SK-N-SH (cell line): Measurements from ENCODE around the gene CARM1. TPM values are rescaled to one million over a fixed set of nuclear protein-coding genes. Genes with fewer than 3 reads are reported as not detected.

Source experiments
- CTCF ChIA-PET: fragments of 300-600, 350-600 bp; formaldehyde crosslinking; extraction: SDS; loops from one replicate; lab custom pipeline; 2021; lab: Yijun Ruan, JAX
- POLR2A ChIA-PET: fragments of 350-600 bp; sonication (Branson Sonifier 250); formaldehyde crosslinking; extraction: SDS; loops from one replicate; lab custom pipeline; 2020; ENCODE audit warnings: antibody characterized with exemption, inconsistent platforms; lab: Yijun Ruan, JAX
- DNase-seq: peaks from one replicate; pipeline ENCODE4 v3.0.0; 2012
- H2AFZ ChIP-seq: fragments of 200-600 bp; sonication (generic); 2 replicates; pipeline ENCODE4 v1.8.1; 2016; ENCODE audit warnings: antibody characterized with exemption, mild to moderate bottlenecking, low read depth
- H3F3A ChIP-seq: fragments of 200-600 bp; sonication (generic); replicated peaks from 2 replicates; pipeline ENCODE3; 2016; ENCODE audit warnings: antibody characterized with exemption, mild to moderate bottlenecking; ENCODE audit not compliant: insufficient read depth
- H3K27ac ChIP-seq, 2 experiments: fragments of 200-500 bp in 1 of 2; fragments of 200-600 bp in 1 of 2; sonication (Bioruptor generic) in 1 of 2; sonication (generic), shearing (Covaris generic) in 1 of 2; 2 replicates each; pipeline versions ENCODE4 v1.5.1 to v1.6.1; 2014 to 2016; ENCODE audit warnings: low read depth in 2 of 2, inconsistent platforms in 1 of 2, low read length in 1 of 2, mild to moderate bottlenecking in 1 of 2, mixed read lengths in 1 of 2
- H3K27me3 ChIP-seq: fragments of 200-600 bp; sonication (generic), shearing (Covaris generic); 2 replicates; pipeline ENCODE4 v1.6.1; 2016; ENCODE audit warnings: mixed run types; ENCODE audit not compliant: insufficient read depth
- H3K36me3 ChIP-seq, 2 experiments: fragments of 200-500 bp in 1 of 2; fragments of 200-600 bp in 1 of 2; sonication (Bioruptor generic) in 1 of 2; sonication (generic) in 1 of 2; replicated peaks in 1 of 2; 2 replicates each; pipeline versions ENCODE3 to v1.5.1; 2014 to 2016; ENCODE audit warnings: low read length in 1 of 2, mild to moderate bottlenecking in 1 of 2; ENCODE audit not compliant: insufficient read depth in 2 of 2, control insufficient read depth in 1 of 2
- H3K4me1 ChIP-seq, 2 experiments: fragments of 200-500 bp in 1 of 2; fragments of 200-600 bp in 1 of 2; sonication (Bioruptor generic) in 1 of 2; sonication (generic), shearing (Covaris generic) in 1 of 2; 2 replicates each; pipeline versions ENCODE4 v1.5.1 to v1.6.1; 2014 to 2016; ENCODE audit warnings: low read depth in 1 of 2, low read length in 1 of 2, mixed run types in 1 of 2; ENCODE audit not compliant: insufficient read depth in 2 of 2, control insufficient read depth in 1 of 2
- H3K4me2 ChIP-seq: fragments of 200-600 bp; sonication (generic), shearing (Covaris generic); 2 replicates; pipeline ENCODE4 v1.6.1; 2017; ENCODE audit warnings: mixed run types
- H3K4me3 ChIP-seq, 2 experiments: fragments of 200-500 bp in 1 of 2; fragments of 200-600 bp in 1 of 2; sonication (Bioruptor generic) in 1 of 2; sonication (generic), shearing (Covaris generic) in 1 of 2; 2 replicates each; pipeline versions ENCODE4 v1.5.1 to v1.8.1; 2014 to 2016; ENCODE audit warnings: low read depth in 2 of 2, inconsistent platforms in 1 of 2, low read length in 1 of 2, mild to moderate bottlenecking in 1 of 2, mixed read lengths in 1 of 2, moderate library complexity in 1 of 2
- H3K79me2 ChIP-seq: fragments of 200-600 bp; sonication (generic); 2 replicates; pipeline ENCODE4 v1.8.1; 2017; ENCODE audit warnings: mild to moderate bottlenecking; ENCODE audit not compliant: insufficient read depth
- H3K9ac ChIP-seq: fragments of 200-600 bp; sonication (generic); 2 replicates; pipeline ENCODE4 v1.6.1; 2017; ENCODE audit warnings: mixed run types
- H3K9me2 ChIP-seq: fragments of 200-600 bp; sonication (generic); 2 replicates; pipeline ENCODE4 v1.6.1; 2017; ENCODE audit warnings: mixed run types
- H3K9me3 ChIP-seq: fragments of 200-600 bp; sonication (generic); 2 replicates; pipeline ENCODE4 v1.6.1; 2017; ENCODE audit warnings: mixed run types, mild to moderate bottlenecking, moderate library complexity
- H4K20me1 ChIP-seq: fragments of 200-600 bp; sonication (generic); 2 replicates; pipeline ENCODE4 v1.6.1; 2017; ENCODE audit warnings: mild to moderate bottlenecking, mixed run types; ENCODE audit not compliant: insufficient read depth
- CHD2 ChIP-seq: fragments of 150-350 bp; IDR thresholded peaks from 2 replicates; pipeline ENCODE4 v1.6.1; 2018; ENCODE audit warnings: low read length; ENCODE audit not compliant: partially characterized antibody
- ELF1 ChIP-seq: IDR thresholded peaks from 2 replicates; pipeline ENCODE4 v1.4.0; 2012
- EZH2phosphoT487 ChIP-seq: fragments of 200-600 bp; sonication (generic); IDR thresholded peaks from 2 replicates; pipeline ENCODE4 v1.6.1; 2017; ENCODE audit warnings: low read depth, mixed run types, mild to moderate bottlenecking, antibody characterized with exemption, moderate library complexity, borderline replicate concordance
- FOSL2 ChIP-seq: IDR thresholded peaks from 2 replicates; pipeline ENCODE4 v1.4.0; 2012; ENCODE audit warnings: low read depth, mild to moderate bottlenecking, moderate library complexity, borderline replicate concordance
- FOXM1 ChIP-seq: IDR thresholded peaks from 2 replicates; pipeline ENCODE4 v1.4.0; 2012; ENCODE audit warnings: low read depth, mild to moderate bottlenecking
- GATA2 ChIP-seq: sonication (generic); formaldehyde crosslinking; IDR thresholded peaks from 2 replicates; pipeline ENCODE4 v1.5.0; 2020; ENCODE audit warnings: mild to moderate bottlenecking, missing genetic modification reagents
- MXI1 ChIP-seq: IDR thresholded peaks from 2 replicates; pipeline ENCODE4 v1.6.1; 2012; ENCODE audit warnings: mild to moderate bottlenecking, low read depth, low read length, improper control_type of control experiment
- NRF1 ChIP-seq: IDR thresholded peaks from 2 replicates; pipeline ENCODE4 v1.6.1; 2012; ENCODE audit warnings: low read depth, mild to moderate bottlenecking, low read length
- POLR2AphosphoS5 ChIP-seq: IDR thresholded peaks from 2 replicates; pipeline ENCODE4 v1.6.1; 2012; ENCODE audit warnings: low read depth, low read length
- RCOR1 ChIP-seq: fragments of 150-350 bp; IDR thresholded peaks from 2 replicates; pipeline ENCODE4 v1.6.1; 2017; ENCODE audit warnings: antibody characterized with exemption, low read length
- REST ChIP-seq: IDR thresholded peaks from 2 replicates; pipeline ENCODE4 v1.6.1; 2012; ENCODE audit warnings: mild to moderate bottlenecking, low read depth, low read length, moderate library complexity
- SIN3A ChIP-seq: IDR thresholded peaks from 2 replicates; pipeline ENCODE4 v1.6.1; 2012; ENCODE audit warnings: low read depth, mild to moderate bottlenecking, low read length, moderate library complexity, borderline replicate concordance
- TCF12 ChIP-seq: IDR thresholded peaks from 2 replicates; pipeline ENCODE4 v1.4.0; 2012
- TEAD4 ChIP-seq: IDR thresholded peaks from 2 replicates; pipeline ENCODE4 v1.4.0; 2012; ENCODE audit warnings: mild to moderate bottlenecking, borderline replicate concordance; ENCODE audit not compliant: insufficient read depth
- YY1 ChIP-seq: IDR thresholded peaks from 2 replicates; pipeline ENCODE4 v1.4.0; 2012; ENCODE audit warnings: low read depth, mild to moderate bottlenecking
- WGBS: methylation state at CpG from one replicate; pipeline ENCODE4 v1.1.6; 2017; ENCODE audit warnings: low lambda C conversion rate; 5-methylcytosine and 5-hydroxymethylcytosine counted together
- polyA plus RNA-seq, 3 experiments: library from polyadenylated mRNA; depleted of rRNA; stranded (reverse); fragments of >200 nt; gene quantifications; 2 replicates each; pipeline ENCODE4 v1.2.3, GENCODE V29; 2012
- TF ChIP-seq, protein P1 (sequence below): fragments of 150-350 bp; IDR thresholded peaks from 2 replicates; pipeline ENCODE4 v1.6.1; 2017; ENCODE audit warnings: antibody characterized with exemption, low read length, low read depth, borderline replicate concordance
- TF ChIP-seq, protein P2 (sequence below): IDR thresholded peaks from 2 replicates; pipeline ENCODE4 v1.4.0; 2012; ENCODE audit warnings: low read depth, borderline replicate concordance
- TF ChIP-seq, protein P3 (sequence below): fragments of 150-350 bp; IDR thresholded peaks from 2 replicates; pipeline ENCODE4 v1.6.1; 2016; ENCODE audit warnings: mild to moderate bottlenecking, low read depth, low read length
- TF ChIP-seq, protein P4 (sequence below): fragments of 200-600 bp; sonication (generic); IDR thresholded peaks from 2 replicates; pipeline ENCODE4 v1.6.1; 2017; ENCODE audit warnings: antibody characterized with exemption, mild to moderate bottlenecking, moderate library complexity
- TF ChIP-seq, protein P5 (sequence below): IDR thresholded peaks from 2 replicates; pipeline ENCODE4; 2012

The CARM1 gene
- polyA plus RNA-seq, 1 of the 3 experiments (the other 2 are of a cell fraction) = 62.2 TPM

DNA sequence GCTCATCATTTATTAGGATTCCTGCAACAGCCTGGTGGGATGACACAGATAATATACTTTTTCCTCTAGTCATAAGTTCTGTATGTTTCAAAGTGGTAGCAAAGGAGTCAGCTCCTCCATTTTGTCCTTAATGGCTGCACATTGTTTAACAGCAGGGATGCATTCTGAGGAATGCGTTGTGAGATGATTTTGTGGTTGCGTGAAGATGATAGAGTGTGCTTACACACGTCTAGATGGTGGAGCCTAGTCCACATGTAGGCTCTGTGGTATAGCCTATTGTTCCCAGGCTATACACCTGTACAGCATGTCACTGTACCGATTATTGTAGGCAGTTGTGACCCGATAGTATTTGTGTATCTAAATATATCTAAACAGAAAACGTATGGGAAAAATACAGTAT, 94.0 kb downstream of the CARM1 start:
- Histone ChIP-seq H3K9ac (no peak overlapping the region), H3K9me3 (no peaks in the 10 kb centered on the region), H3K36me3 (no peaks in the 10 kb centered on the region)
- CTCF ChIA-PET = interaction anchor here (0.8 to 1.3 kb wide), 3 partner anchors 23 to 94 kb away, joined by 3 to 5 read pairs (median 3); partner anchors contain the start of gene CARM1
- no peak for DNase-seq
- POLR2A ChIA-PET = no interaction called here
- TF ChIP-seq FOXM1 (no peak), FOSL2 (no peak), NRF1 (no peak), ELF1 (no peak), SIN3A (no peak), REST (no peak), EZH2phosphoT487 (no peak), POLR2AphosphoS5 (no peak), GATA2 (CRISPR knock-in tag) (no peak), TCF12 (no peak), YY1 (no peak), CHD2 (no peak), MXI1 (no peak), TEAD4 (no peak), RCOR1 (no peak)
- TF ChIP-seq, protein P1, sequence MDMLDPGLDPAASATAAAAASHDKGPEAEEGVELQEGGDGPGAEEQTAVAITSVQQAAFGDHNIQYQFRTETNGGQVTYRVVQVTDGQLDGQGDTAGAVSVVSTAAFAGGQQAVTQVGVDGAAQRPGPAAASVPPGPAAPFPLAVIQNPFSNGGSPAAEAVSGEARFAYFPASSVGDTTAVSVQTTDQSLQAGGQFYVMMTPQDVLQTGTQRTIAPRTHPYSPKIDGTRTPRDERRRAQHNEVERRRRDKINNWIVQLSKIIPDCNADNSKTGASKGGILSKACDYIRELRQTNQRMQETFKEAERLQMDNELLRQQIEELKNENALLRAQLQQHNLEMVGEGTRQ = no peak
- TF ChIP-seq, protein P2, sequence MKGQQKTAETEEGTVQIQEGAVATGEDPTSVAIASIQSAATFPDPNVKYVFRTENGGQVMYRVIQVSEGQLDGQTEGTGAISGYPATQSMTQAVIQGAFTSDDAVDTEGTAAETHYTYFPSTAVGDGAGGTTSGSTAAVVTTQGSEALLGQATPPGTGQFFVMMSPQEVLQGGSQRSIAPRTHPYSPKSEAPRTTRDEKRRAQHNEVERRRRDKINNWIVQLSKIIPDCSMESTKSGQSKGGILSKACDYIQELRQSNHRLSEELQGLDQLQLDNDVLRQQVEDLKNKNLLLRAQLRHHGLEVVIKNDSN = no peak
- TF ChIP-seq, protein P3, sequence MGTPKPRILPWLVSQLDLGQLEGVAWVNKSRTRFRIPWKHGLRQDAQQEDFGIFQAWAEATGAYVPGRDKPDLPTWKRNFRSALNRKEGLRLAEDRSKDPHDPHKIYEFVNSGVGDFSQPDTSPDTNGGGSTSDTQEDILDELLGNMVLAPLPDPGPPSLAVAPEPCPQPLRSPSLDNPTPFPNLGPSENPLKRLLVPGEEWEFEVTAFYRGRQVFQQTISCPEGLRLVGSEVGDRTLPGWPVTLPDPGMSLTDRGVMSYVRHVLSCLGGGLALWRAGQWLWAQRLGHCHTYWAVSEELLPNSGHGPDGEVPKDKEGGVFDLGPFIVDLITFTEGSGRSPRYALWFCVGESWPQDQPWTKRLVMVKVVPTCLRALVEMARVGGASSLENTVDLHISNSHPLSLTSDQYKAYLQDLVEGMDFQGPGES = no peak
- TF ChIP-seq, protein P4, sequence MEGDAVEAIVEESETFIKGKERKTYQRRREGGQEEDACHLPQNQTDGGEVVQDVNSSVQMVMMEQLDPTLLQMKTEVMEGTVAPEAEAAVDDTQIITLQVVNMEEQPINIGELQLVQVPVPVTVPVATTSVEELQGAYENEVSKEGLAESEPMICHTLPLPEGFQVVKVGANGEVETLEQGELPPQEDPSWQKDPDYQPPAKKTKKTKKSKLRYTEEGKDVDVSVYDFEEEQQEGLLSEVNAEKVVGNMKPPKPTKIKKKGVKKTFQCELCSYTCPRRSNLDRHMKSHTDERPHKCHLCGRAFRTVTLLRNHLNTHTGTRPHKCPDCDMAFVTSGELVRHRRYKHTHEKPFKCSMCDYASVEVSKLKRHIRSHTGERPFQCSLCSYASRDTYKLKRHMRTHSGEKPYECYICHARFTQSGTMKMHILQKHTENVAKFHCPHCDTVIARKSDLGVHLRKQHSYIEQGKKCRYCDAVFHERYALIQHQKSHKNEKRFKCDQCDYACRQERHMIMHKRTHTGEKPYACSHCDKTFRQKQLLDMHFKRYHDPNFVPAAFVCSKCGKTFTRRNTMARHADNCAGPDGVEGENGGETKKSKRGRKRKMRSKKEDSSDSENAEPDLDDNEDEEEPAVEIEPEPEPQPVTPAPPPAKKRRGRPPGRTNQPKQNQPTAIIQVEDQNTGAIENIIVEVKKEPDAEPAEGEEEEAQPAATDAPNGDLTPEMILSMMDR = no peak
- TF ChIP-seq, protein P5, sequence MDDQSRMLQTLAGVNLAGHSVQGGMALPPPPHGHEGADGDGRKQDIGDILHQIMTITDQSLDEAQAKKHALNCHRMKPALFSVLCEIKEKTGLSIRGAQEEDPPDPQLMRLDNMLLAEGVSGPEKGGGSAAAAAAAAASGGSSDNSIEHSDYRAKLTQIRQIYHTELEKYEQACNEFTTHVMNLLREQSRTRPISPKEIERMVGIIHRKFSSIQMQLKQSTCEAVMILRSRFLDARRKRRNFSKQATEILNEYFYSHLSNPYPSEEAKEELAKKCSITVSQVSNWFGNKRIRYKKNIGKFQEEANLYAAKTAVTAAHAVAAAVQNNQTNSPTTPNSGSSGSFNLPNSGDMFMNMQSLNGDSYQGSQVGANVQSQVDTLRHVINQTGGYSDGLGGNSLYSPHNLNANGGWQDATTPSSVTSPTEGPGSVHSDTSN = no peak
- TF ChIP-seq, all 33 proteins: peak for 0
- H2AFZ ChIP-seq = no peak overlapping the region
- H4K20me1 ChIP-seq = peaks cover 74% of the 10 kb centered on the region
- H3K4me1 ChIP-seq = peaks cover 0 to 9% of the 10 kb centered on the region in 2 experiments; a peak in 1 of 4 replicates
- H3K9me2 ChIP-seq = no peaks in the 10 kb centered on the region
- H3K79me2 ChIP-seq = peaks cover 93% of the 10 kb centered on the region
- H3K27me3 ChIP-seq = no peaks in the 10 kb centered on the region
- H3K4me2 ChIP-seq = no peak overlapping the region
- peaks cover 4% of the 10 kb centered on the region for H3F3A ChIP-seq
- no peak overlapping the region for H3K27ac ChIP-seq
- WGBS = 92% methylated on average over 6 of the region's 6 CpGs
- no peak overlapping the region for H3K4me3 ChIP-seq
